Prostate gland (tissue), 2 donors: ENCODE results near the gene TBC1D2B.
"Not testable (repeated sequence)": the region's sequence is repeated elsewhere in the genome, so short reads cannot be mapped to it uniquely, and the experiment has no call there.

Experiments used
- CTCF ChIP-seq, 4 experiments: fragments of 200-600 bp in 2 of 4; fragments of 450-650 bp in 2 of 4; sonication (generic) in 2 of 4; IDR thresholded peaks; 1 replicate in 3 of 4; 2 replicates in 1 of 4; pipeline ENCODE4 v1.5.1; 2016 to 2019; ENCODE audit warnings: antibody characterized with exemption in 4 of 4, mild to moderate bottlenecking in 2 of 4, moderate library complexity in 2 of 4
- POLR2A ChIP-seq: fragments of 450-650 bp; IDR thresholded peaks from one replicate; pipeline ENCODE4 v1.6.1; 2016; ENCODE audit warnings: antibody characterized with exemption, mild to moderate bottlenecking
- POLR2AphosphoS5 ChIP-seq: sonication (generic); formaldehyde crosslinking; IDR thresholded peaks from one replicate; pipeline ENCODE4 v1.6.1; 2017; ENCODE audit warnings: antibody characterized with exemption

GRCh38 chr15:77971875-77972274, 105.6 kb downstream of the TBC1D2B start:
- not testable (repeated sequence) for TF ChIP-seq CTCF (IDR thresholded peaks at IDR 0.05); POLR2A; POLR2AphosphoS5
